ENCODE measurements around the gene SLC4A9. TPM values are rescaled to one million over a fixed set of nuclear protein-coding genes. Genes with fewer than 3 reads are reported as not detected.
A peak's percentile ranks its signal among the peaks of the same experiment; 100 is the strongest.

SLC4A9 gene
- total RNA-seq (under 1 TPM in 2 of 4 donors, not detected in 2; 0.25 to 0.26 TPM), polyA plus RNA-seq (0.05 TPM)
- long read RNA-seq, donor 1 = 0 reads
- long read RNA-seq, donor 2 = 0 reads
- long read RNA-seq, donor 3 = 0 reads
- long read RNA-seq, donor 4 = 0 reads

- Histone ChIP-seq H3K9me3 (ENCODE audit: control insufficient read depth, low read length) (no peaks in the 10 kb centered on the region), H3K27ac (ENCODE audit: low read length) (no peak within 1 kb of the TSS), H3K4me3 (ENCODE audit: low read length) (no peak within 1 kb of the TSS), H3K4me1 (ENCODE audit: control insufficient read depth, insufficient read depth, low read length) (no peaks in the 10 kb centered on the region), H3K27me3 (ENCODE audit: control insufficient read depth, insufficient read depth) (no peaks in the 10 kb centered on the region)
- no peak for ATAC-seq
- 95% methylated on average over 2 of the region's 2 CpGs for WGBS
- no peak for DNase-seq
- intact Hi-C loops (cut with DNase I) = loop anchor here in 2 of 4 donors (10.0 kb wide), 2 partner anchors 355 to 365 kb away; no protein-coding TSS in a partner anchor
Measured at GRCh38 chr5:140360101-140360500, at the start of gene SLC4A9. Gene SLC4A9 (plus strand): TSS chr5:140360194. CDS start chr5:140360237, 43 bp downstream.

- Histone ChIP-seq H3K4me3 (ENCODE audit: low read length) (no peak overlapping the region), H3K4me1 (ENCODE audit: control insufficient read depth, insufficient read depth, low read length) (peaks cover 6% of the 10 kb centered on the region), H3K27ac (ENCODE audit: low read length) (no peak overlapping the region), H3K9me3 (ENCODE audit: control insufficient read depth, low read length) (no peaks in the 10 kb centered on the region), H3K27me3 (ENCODE audit: control insufficient read depth, insufficient read depth) (no peaks in the 10 kb centered on the region)
- WGBS = 63% methylated on average over 2 of the region's 2 CpGs
- intact Hi-C loops (cut with DNase I) = no loop called here
- no peak for DNase-seq
- no peak for ATAC-seq
Measured at GRCh38 chr5:140310434-140310833, 49.6 kb upstream of the SLC4A9 start.

GRCh38 chr5:140311011-140311467 is 49.0 kb upstream of the SLC4A9 start:
- peaks cover 6% of the 10 kb centered on the region for H3K4me1 ChIP-seq (ENCODE audit: control insufficient read depth, insufficient read depth, low read length)
- intact Hi-C loops (cut with DNase I) = no loop called here
- no peaks in the 10 kb centered on the region for H3K27me3 ChIP-seq (ENCODE audit: control insufficient read depth, insufficient read depth)
- 78% methylated on average over 5 of the region's 5 CpGs for WGBS
- no peak for DNase-seq
- H3K4me3 ChIP-seq (ENCODE audit: low read length) = no peak overlapping the region
- H3K9me3 ChIP-seq (ENCODE audit: control insufficient read depth, low read length) = no peaks in the 10 kb centered on the region
- H3K27ac ChIP-seq (ENCODE audit: low read length) = no peak overlapping the region
- ATAC-seq = peak; percentile 58 to 72

GRCh38 chr5:140312067-140312790 is 47.8 kb upstream of the SLC4A9 start:
- peaks cover 6% of the 10 kb centered on the region for H3K4me1 ChIP-seq (ENCODE audit: control insufficient read depth, insufficient read depth, low read length)
- H3K9me3 ChIP-seq (ENCODE audit: control insufficient read depth, low read length) = no peaks in the 10 kb centered on the region
- ATAC-seq = peak; percentile 83 to 95
- peak overlapping the region; percentile 97 for H3K27ac ChIP-seq (ENCODE audit: low read length)
- H3K4me3 ChIP-seq (ENCODE audit: low read length) = no peak overlapping the region
- 28% methylated on average over 4 of the region's 4 CpGs for WGBS
- peak in 2 of 3 donors; percentile 58 to 61 for DNase-seq
- intact Hi-C loops (cut with DNase I) = no loop called here
- H3K27me3 ChIP-seq (ENCODE audit: control insufficient read depth, insufficient read depth) = no peaks in the 10 kb centered on the region

- H3K27me3 ChIP-seq (ENCODE audit: control insufficient read depth, insufficient read depth) = no peaks in the 10 kb centered on the region
- ATAC-seq (no peak), DNase-seq (no peak)
- H3K4me3 ChIP-seq (ENCODE audit: low read length) = no peak overlapping the region
- intact Hi-C loops (cut with DNase I) = no loop called here
- peak overlapping the region; percentile 64 for H3K27ac ChIP-seq (ENCODE audit: low read length)
- 68% methylated on average over 7 of the region's 7 CpGs for WGBS
- H3K4me1 ChIP-seq (ENCODE audit: control insufficient read depth, insufficient read depth, low read length) = peaks cover 6% of the 10 kb centered on the region
- H3K9me3 ChIP-seq (ENCODE audit: control insufficient read depth, low read length) = no peaks in the 10 kb centered on the region
Measured at GRCh38 chr5:140312791-140313189, 47.2 kb upstream of the SLC4A9 start.

GRCh38 chr5:140317859-140318258 is 42.1 kb upstream of the SLC4A9 start:
- 72% methylated on average over 5 of the region's 5 CpGs for WGBS
- intact Hi-C loops (cut with DNase I) = no loop called here
- ATAC-seq = no peak

GRCh38 chr5:140318792-140319191 is 41.2 kb upstream of the SLC4A9 start:
- 94% methylated on average over 4 of the region's 4 CpGs for WGBS
- ATAC-seq = no peak
- H3K4me3 ChIP-seq (ENCODE audit: low read length) = no peak overlapping the region
- intact Hi-C loops (cut with DNase I) = no loop called here
- H3K27me3 ChIP-seq (ENCODE audit: control insufficient read depth, insufficient read depth) = no peaks in the 10 kb centered on the region
- no peak for DNase-seq
- no peak overlapping the region for H3K27ac ChIP-seq (ENCODE audit: low read length)
- no peaks in the 10 kb centered on the region for H3K9me3 ChIP-seq (ENCODE audit: control insufficient read depth, low read length)
- H3K4me1 ChIP-seq (ENCODE audit: control insufficient read depth, insufficient read depth, low read length) = peaks cover 7% of the 10 kb centered on the region

More at GRCh38 chr5:140317859-140318258, 42.1 kb upstream of the SLC4A9 start:
- Histone ChIP-seq H3K9me3 (ENCODE audit: control insufficient read depth, low read length) (no peaks in the 10 kb centered on the region), H3K27ac (ENCODE audit: low read length) (no peak overlapping the region), H3K4me3 (ENCODE audit: low read length) (no peak overlapping the region), H3K27me3 (ENCODE audit: control insufficient read depth, insufficient read depth) (no peaks in the 10 kb centered on the region), H3K4me1 (ENCODE audit: control insufficient read depth, insufficient read depth, low read length) (peaks cover 1% of the 10 kb centered on the region)
- DNase-seq = no peak

- Histone ChIP-seq H3K27ac (ENCODE audit: low read length) (no peak overlapping the region), H3K4me3 (ENCODE audit: low read length) (no peak overlapping the region), H3K27me3 (ENCODE audit: control insufficient read depth, insufficient read depth) (no peaks in the 10 kb centered on the region), H3K4me1 (ENCODE audit: control insufficient read depth, insufficient read depth, low read length) (peaks cover 13% of the 10 kb centered on the region), H3K9me3 (ENCODE audit: control insufficient read depth, low read length) (no peaks in the 10 kb centered on the region)
- intact Hi-C loops (cut with DNase I) = no loop called here
- 90% methylated on average over 1 of the region's 1 CpG for WGBS
- DNase-seq (no peak), ATAC-seq (no peak)
Measured at GRCh38 chr5:140319833-140320232, 40.2 kb upstream of the SLC4A9 start.

- DNase-seq = peak; percentile 41 to 80 (median 78)
- peak; percentile 48 to 55 for ATAC-seq
- WGBS = 79% methylated on average over 2 of the region's 2 CpGs
- no peaks in the 10 kb centered on the region for H3K27me3 ChIP-seq (ENCODE audit: control insufficient read depth, insufficient read depth)
- H3K27ac ChIP-seq (ENCODE audit: low read length) = no peak overlapping the region
- peaks cover 13% of the 10 kb centered on the region for H3K4me1 ChIP-seq (ENCODE audit: control insufficient read depth, insufficient read depth, low read length)
- intact Hi-C loops (cut with DNase I) = no loop called here
- no peak overlapping the region for H3K4me3 ChIP-seq (ENCODE audit: low read length)
- H3K9me3 ChIP-seq (ENCODE audit: control insufficient read depth, low read length) = no peaks in the 10 kb centered on the region
Measured at GRCh38 chr5:140321796-140322195, 38.2 kb upstream of the SLC4A9 start.

- 43% methylated on average over 9 of the region's 9 CpGs for WGBS
- intact Hi-C loops (cut with DNase I) = no loop called here
- H3K9me3 ChIP-seq (ENCODE audit: control insufficient read depth, low read length) = no peaks in the 10 kb centered on the region
- H3K27me3 ChIP-seq (ENCODE audit: control insufficient read depth, insufficient read depth) = no peaks in the 10 kb centered on the region
- DNase-seq (peak; percentile 34 to 72 (median 71)), ATAC-seq (peak; percentile 77 to 79)
- H3K4me3 ChIP-seq (ENCODE audit: low read length) = no peak overlapping the region
- H3K4me1 ChIP-seq (ENCODE audit: control insufficient read depth, insufficient read depth, low read length) = peaks cover 13% of the 10 kb centered on the region
- H3K27ac ChIP-seq (ENCODE audit: low read length) = peak overlapping the region; percentile 76
Measured at GRCh38 chr5:140322751-140323731, 37.0 kb upstream of the SLC4A9 start.

All from right cardiac atrium (tissue), 5 donors.